AG04450 (cell line): Measurements from ENCODE around the gene ULK4. TPM values are rescaled to one million over a fixed set of nuclear protein-coding genes. Genes with fewer than 3 reads are reported as not detected.

Experiments used
- CTCF ChIA-PET: fragments of 300-600, 350-600 bp; formaldehyde crosslinking; extraction: SDS; loops from one replicate; lab custom pipeline; 2022; ENCODE audit warnings: antibody characterized with exemption, inconsistent platforms; lab: Charles Lee
- POLR2A ChIA-PET: fragments of 350-600 bp; formaldehyde crosslinking; extraction: SDS; loops from one replicate; lab custom pipeline; 2021; ENCODE audit warnings: antibody characterized with exemption, inconsistent platforms; lab: Yijun Ruan, JAX
- DNase-seq: peaks from one replicate; pipeline ENCODE4 v3.0.0-alpha.2; 2011; ENCODE audit warnings: low read depth, low spot score
- H3K27ac ChIP-seq: one replicate; pipeline ENCODE4 v1.5.1; 2012; ENCODE audit warnings: low read depth, low read length, control low read depth
- H3K27me3 ChIP-seq: one replicate; pipeline ENCODE4 v1.6.0; 2012; ENCODE audit warnings: low read length; ENCODE audit not compliant: control insufficient read depth, insufficient read depth
- H3K4me3 ChIP-seq: 2 replicates; pipeline ENCODE4 v1.5.1; 2011; ENCODE audit warnings: mild to moderate bottlenecking, low read depth, low read length, control low read depth
- H3K9me3 ChIP-seq: 2 replicates; pipeline ENCODE4 v1.5.1; 2012; ENCODE audit warnings: low read length; ENCODE audit not compliant: control insufficient read depth, insufficient read depth
- CTCF ChIP-seq: IDR thresholded peaks from 2 replicates; pipeline ENCODE4 v1.5.1; 2011; ENCODE audit warnings: low read depth, low read length, control low read depth, inconsistent platforms
- polyA plus RNA-seq: library from polyadenylated mRNA; depleted of rRNA; stranded (reverse); fragments of >200 nt; gene quantifications from 2 replicates; pipeline ENCODE4 v1.2.3, GENCODE V29; 2011

Gene ULK4
- polyA plus RNA-seq, 1 experiment: 3.7 TPM

- no peak overlapping the region for H3K27ac ChIP-seq
- no peak overlapping the region for H3K4me3 ChIP-seq
- no peaks in the 10 kb centered on the region for H3K27me3 ChIP-seq
- CTCF ChIA-PET: interaction anchor here (1.2 to 1.6 kb wide), 2 partner anchors 184 to 276 kb away, joined by 3 read pairs; no protein-coding TSS in a partner anchor
- POLR2A ChIA-PET: no interaction called here
- TF ChIP-seq CTCF: no peak
- DNase-seq: no peak
- H3K9me3 ChIP-seq: no peaks in the 10 kb centered on the region
Measured at GRCh38 chr3:41915353-41915752, 46.5 kb downstream of the ULK4 start.

GRCh38 chr3:41912280-41912679 lies 49.6 kb downstream of the ULK4 start:
- CTCF ChIA-PET: interaction anchor here (0.7 kb wide), 3 partner anchors 39 to 1958 kb away, joined by 3 to 6 read pairs (median 4); no protein-coding TSS in a partner anchor

GRCh38 chr3:41907330-41908073 lies 54.4 kb downstream of the ULK4 start:
- H3K27ac ChIP-seq: no peak overlapping the region
- no peak for DNase-seq
- H3K27me3 ChIP-seq: no peaks in the 10 kb centered on the region
- no peak for TF ChIP-seq CTCF
- POLR2A ChIA-PET: no interaction called here
- H3K4me3 ChIP-seq: no peak overlapping the region
- CTCF ChIA-PET: interaction anchor here (1.1 to 1.3 kb wide), 3 partner anchors 8 to 284 kb away, joined by 3 to 4 read pairs (median 4); no protein-coding TSS in a partner anchor
- H3K9me3 ChIP-seq: no peaks in the 10 kb centered on the region

More at GRCh38 chr3:41912280-41912679, 49.6 kb downstream of the ULK4 start:
- no peak for TF ChIP-seq CTCF
- Histone ChIP-seq H3K4me3 (no peak overlapping the region), H3K27ac (no peak overlapping the region), H3K27me3 (no peaks in the 10 kb centered on the region), H3K9me3 (no peaks in the 10 kb centered on the region)
- POLR2A ChIA-PET: no interaction called here
- DNase-seq: no peak

GRCh38 chr3:41900265-41900664 lies 61.6 kb downstream of the ULK4 start:
- H3K9me3 ChIP-seq: no peaks in the 10 kb centered on the region
- no peak overlapping the region for H3K27ac ChIP-seq
- ChIA-PET CTCF (interaction anchor here (1.2 to 7.2 kb wide), 3 partner anchors 200 to 1315 kb away, joined by 3 to 142 read pairs (median 32); no protein-coding TSS in a partner anchor), POLR2A (no interaction called here)
- no peak overlapping the region for H3K4me3 ChIP-seq
- no peak for DNase-seq
- H3K27me3 ChIP-seq: no peaks in the 10 kb centered on the region
- no peak for TF ChIP-seq CTCF

GRCh38 chr3:41898631-41899030 lies 63.3 kb downstream of the ULK4 start:
- DNase-seq: no peak
- Histone ChIP-seq H3K27me3 (no peaks in the 10 kb centered on the region), H3K9me3 (no peaks in the 10 kb centered on the region), H3K4me3 (no peak overlapping the region), H3K27ac (no peak overlapping the region)
- CTCF ChIA-PET: interaction anchor here (0.6 to 7.2 kb wide), 4 partner anchors 10 to 292 kb away, joined by 3 to 142 read pairs (median 18); no protein-coding TSS in a partner anchor
- no peak for TF ChIP-seq CTCF
- POLR2A ChIA-PET: no interaction called here
